Naive B cell (primary cell): ENCODE measurements around the gene GPR31. TPM values are rescaled to one million over a fixed set of nuclear protein-coding genes. Genes with fewer than 3 reads are reported as not detected.

Experiments
- ATAC-seq, 2 donors: fragments of 150-1000 bp; cut with Tn5 transposase; 2 replicates each; pipeline ENCODE4 v1.10.0; 2021; ENCODE audit warnings: low read depth in 2 of 2, mild to moderate bottlenecking in 2 of 2, moderate library complexity in 2 of 2
- DNase-seq: peaks from one replicate; pipeline ENCODE4 v3.0.0; 2022
- H3K27ac Mint-ChIP-seq, 6 donors: one replicate each; pipeline ENCODE4 v1.8.0; 2020 to 2022; ENCODE audit warnings: mild to moderate bottlenecking in 6 of 6, mixed read lengths in 6 of 6, moderate library complexity in 5 of 6, inconsistent platforms in 2 of 6
- H3K27me3 Mint-ChIP-seq, 3 donors: one replicate each; pipeline ENCODE4 v1.8.0; 2021 to 2022; ENCODE audit warnings: mixed read lengths in 3 of 3, mild to moderate bottlenecking in 1 of 3
- H3K36me3 Mint-ChIP-seq, 2 donors: one replicate each; pipeline ENCODE4 v1.8.0; 2020 to 2022; ENCODE audit warnings: mixed read lengths in 2 of 2, inconsistent platforms in 1 of 2, mild to moderate bottlenecking in 1 of 2
- H3K4me1 Mint-ChIP-seq, 3 donors: one replicate each; pipeline ENCODE4 v1.8.0; 2020 to 2022; ENCODE audit warnings: mixed read lengths in 3 of 3, inconsistent platforms in 1 of 3, mild to moderate bottlenecking in 1 of 3, moderate library complexity in 1 of 3
- H3K4me3 Mint-ChIP-seq, 8 donors: one replicate each; pipeline ENCODE4 v1.8.0; 2020 to 2022; ENCODE audit warnings: mild to moderate bottlenecking in 8 of 8, mixed read lengths in 8 of 8, moderate library complexity in 8 of 8, inconsistent platforms in 2 of 8
- H3K9me3 Mint-ChIP-seq, 7 donors: one replicate each; pipeline ENCODE4 v1.8.0; 2020 to 2022; ENCODE audit warnings: mixed read lengths in 7 of 7, mild to moderate bottlenecking in 5 of 7, inconsistent platforms in 2 of 7, moderate library complexity in 1 of 7
- polyA plus RNA-seq, 6 donors: library from polyadenylated mRNA; unstranded; fragments of 300-500 nt; fragmentation: Illumina TruSeq; gene quantifications; one replicate each; pipeline ENCODE4 v1.2.3, GENCODE V29; 2021; ENCODE audit warnings: low read depth in 6 of 6

The GPR31 gene
- polyA plus RNA-seq, 6 donors from 2014 or later = not detected

GRCh38 chr6:167143041-167143440 is 14.7 kb downstream of the GPR31 start:
- Mint-ChIP-seq H3K4me1 (peaks cover 37 to 75% (median 41%) of the 10 kb centered on the region in 3 donors), H3K9me3 (no peaks in the 10 kb centered on the region), H3K36me3 (peaks cover 0 to under 1% of the 10 kb centered on the region in 2 donors), H3K27ac (peak overlapping the region in 3 of 6 donors; percentile 24 to 96 (median 89)), H3K4me3 (no peak overlapping the region), H3K27me3 (no peaks in the 10 kb centered on the region)
- DNase-seq (no peak), ATAC-seq (no peak)

GRCh38 chr6:167142433-167142761 is 15.4 kb downstream of the GPR31 start:
- Mint-ChIP-seq H3K27me3 (no peaks in the 10 kb centered on the region), H3K36me3 (peaks cover 4 to 7% of the 10 kb centered on the region in 2 donors), H3K9me3 (no peaks in the 10 kb centered on the region), H3K4me1 (peaks cover 42 to 81% (median 46%) of the 10 kb centered on the region in 3 donors), H3K4me3 (peak overlapping the region in 5 of 8 donors; percentile 25 to 56 (median 41)), H3K27ac (peak overlapping the region in 5 of 6 donors; percentile 82 to 96 (median 88))
- no peak for DNase-seq
- no peak for ATAC-seq

- Mint-ChIP-seq H3K27ac (peak overlapping the region; percentile 69 to 96 (median 88)), H3K9me3 (no peaks in the 10 kb centered on the region), H3K27me3 (no peaks in the 10 kb centered on the region), H3K36me3 (peaks cover 10 to 12% of the 10 kb centered on the region in 2 donors), H3K4me1 (peaks cover 45 to 83% (median 46%) of the 10 kb centered on the region in 3 donors), H3K4me3 (peak overlapping the region in 6 of 8 donors; percentile 25 to 56 (median 44))
- peak; percentile 71 to 80 for ATAC-seq
- DNase-seq = peak; percentile 51
Measured at GRCh38 chr6:167141667-167142432, 15.9 kb downstream of the GPR31 start.

- peak overlapping the region; percentile 58 to 96 (median 82) for H3K27ac Mint-ChIP-seq
- DNase-seq (no peak), ATAC-seq (peak; percentile 57 to 65)
- H3K9me3 Mint-ChIP-seq = no peaks in the 10 kb centered on the region
- no peaks in the 10 kb centered on the region for H3K27me3 Mint-ChIP-seq
- H3K36me3 Mint-ChIP-seq = peaks cover 17 to 22% of the 10 kb centered on the region in 2 donors
- H3K4me1 Mint-ChIP-seq = peaks cover 44 to 86% (median 49%) of the 10 kb centered on the region in 3 donors
- H3K4me3 Mint-ChIP-seq = peak overlapping the region in 2 of 8 donors; percentile 8 to 47
Measured at GRCh38 chr6:167140589-167141474, 16.9 kb downstream of the GPR31 start.

DNA sequence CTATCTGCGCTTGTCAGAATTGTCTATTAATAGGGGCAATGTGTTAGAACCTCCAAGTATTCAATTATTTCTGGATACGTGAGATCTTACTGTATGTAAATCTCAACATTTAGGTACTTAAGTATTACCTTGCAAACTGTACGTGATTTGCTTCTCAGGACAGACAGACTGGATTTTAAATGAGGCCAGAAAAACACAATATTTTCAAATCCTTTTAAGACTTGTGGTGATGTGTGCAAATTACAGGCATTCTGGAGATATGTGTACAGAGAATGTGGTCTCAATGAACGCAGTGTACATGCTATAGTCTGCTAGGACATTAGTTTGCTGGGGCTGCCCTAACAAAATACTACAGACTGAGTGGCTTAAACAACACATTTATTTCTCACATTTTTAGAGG is 18.0 kb downstream of the GPR31 start:
- peaks cover 42 to 94% (median 59%) of the 10 kb centered on the region in 3 donors for H3K4me1 Mint-ChIP-seq
- no peaks in the 10 kb centered on the region for H3K27me3 Mint-ChIP-seq
- ATAC-seq (peak; percentile 24 to 37), DNase-seq (no peak)
- peak overlapping the region; percentile 14 to 92 (median 85) for H3K27ac Mint-ChIP-seq
- no peaks in the 10 kb centered on the region for H3K9me3 Mint-ChIP-seq
- no peak overlapping the region for H3K4me3 Mint-ChIP-seq
- H3K36me3 Mint-ChIP-seq = peaks cover 23% of the 10 kb centered on the region in 2 donors

DNA sequence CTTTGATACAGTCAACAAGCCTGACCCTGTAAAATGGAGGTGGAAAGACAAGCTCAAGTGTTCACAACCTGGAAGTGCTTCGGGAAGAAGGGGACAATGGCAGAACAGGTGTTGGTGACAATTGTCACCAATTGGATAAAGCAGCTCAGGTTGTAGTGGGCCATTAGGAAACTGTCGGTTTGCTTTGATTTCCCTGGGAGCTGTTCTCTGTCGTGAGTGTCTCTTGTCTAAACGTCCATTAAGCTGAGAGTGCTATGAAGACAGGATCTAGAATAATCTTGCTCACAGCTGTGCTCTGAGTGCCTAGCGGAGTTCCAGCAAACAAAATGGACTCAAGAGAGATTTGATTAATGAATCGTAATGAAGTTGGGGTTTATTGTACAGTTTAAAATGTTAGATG is 19.9 kb downstream of the GPR31 start:
- H3K36me3 Mint-ChIP-seq = peaks cover 30% of the 10 kb centered on the region in 2 donors
- H3K9me3 Mint-ChIP-seq = no peaks in the 10 kb centered on the region
- peaks cover 46 to 92% (median 60%) of the 10 kb centered on the region in 3 donors for H3K4me1 Mint-ChIP-seq
- H3K27me3 Mint-ChIP-seq = no peaks in the 10 kb centered on the region
- no peak for ATAC-seq
- peak overlapping the region in 4 of 6 donors; percentile 79 to 92 (median 84) for H3K27ac Mint-ChIP-seq
- no peak for DNase-seq
- no peak overlapping the region for H3K4me3 Mint-ChIP-seq

DNA sequence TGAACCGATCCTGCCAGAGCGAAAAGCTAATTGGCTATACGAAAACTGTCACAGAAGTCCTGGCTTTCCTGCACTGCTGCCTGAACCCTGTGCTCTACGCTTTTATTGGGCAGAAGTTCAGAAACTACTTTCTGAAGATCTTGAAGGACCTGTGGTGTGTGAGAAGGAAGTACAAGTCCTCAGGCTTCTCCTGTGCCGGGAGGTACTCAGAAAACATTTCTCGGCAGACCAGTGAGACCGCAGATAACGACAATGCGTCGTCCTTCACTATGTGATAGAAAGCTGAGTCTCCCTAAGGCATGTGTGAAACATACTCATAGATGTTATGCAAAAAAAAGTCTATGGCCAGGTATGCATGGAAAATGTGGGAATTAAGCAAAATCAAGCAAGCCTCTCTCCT is 20.7 kb downstream of the GPR31 start:
- Mint-ChIP-seq H3K4me3 (peak overlapping the region in 2 of 8 donors; percentile 12 to 38), H3K27ac (peak overlapping the region; percentile 79 to 92 (median 89)), H3K4me1 (peaks cover 50 to 92% (median 63%) of the 10 kb centered on the region in 3 donors), H3K9me3 (no peaks in the 10 kb centered on the region), H3K36me3 (peaks cover 32 to 36% of the 10 kb centered on the region in 2 donors), H3K27me3 (no peaks in the 10 kb centered on the region)
- DNase-seq (no peak), ATAC-seq (no peak)

GRCh38 chr6:167136376-167136775 is 21.4 kb downstream of the GPR31 start:
- Mint-ChIP-seq H3K27ac (peak overlapping the region; percentile 77 to 92 (median 87)), H3K27me3 (no peaks in the 10 kb centered on the region), H3K9me3 (no peaks in the 10 kb centered on the region), H3K4me1 (peaks cover 51 to 92% (median 63%) of the 10 kb centered on the region in 3 donors), H3K4me3 (no peak overlapping the region), H3K36me3 (peaks cover 38 to 41% of the 10 kb centered on the region in 2 donors)
- ATAC-seq = no peak
- DNase-seq = no peak

DNA sequence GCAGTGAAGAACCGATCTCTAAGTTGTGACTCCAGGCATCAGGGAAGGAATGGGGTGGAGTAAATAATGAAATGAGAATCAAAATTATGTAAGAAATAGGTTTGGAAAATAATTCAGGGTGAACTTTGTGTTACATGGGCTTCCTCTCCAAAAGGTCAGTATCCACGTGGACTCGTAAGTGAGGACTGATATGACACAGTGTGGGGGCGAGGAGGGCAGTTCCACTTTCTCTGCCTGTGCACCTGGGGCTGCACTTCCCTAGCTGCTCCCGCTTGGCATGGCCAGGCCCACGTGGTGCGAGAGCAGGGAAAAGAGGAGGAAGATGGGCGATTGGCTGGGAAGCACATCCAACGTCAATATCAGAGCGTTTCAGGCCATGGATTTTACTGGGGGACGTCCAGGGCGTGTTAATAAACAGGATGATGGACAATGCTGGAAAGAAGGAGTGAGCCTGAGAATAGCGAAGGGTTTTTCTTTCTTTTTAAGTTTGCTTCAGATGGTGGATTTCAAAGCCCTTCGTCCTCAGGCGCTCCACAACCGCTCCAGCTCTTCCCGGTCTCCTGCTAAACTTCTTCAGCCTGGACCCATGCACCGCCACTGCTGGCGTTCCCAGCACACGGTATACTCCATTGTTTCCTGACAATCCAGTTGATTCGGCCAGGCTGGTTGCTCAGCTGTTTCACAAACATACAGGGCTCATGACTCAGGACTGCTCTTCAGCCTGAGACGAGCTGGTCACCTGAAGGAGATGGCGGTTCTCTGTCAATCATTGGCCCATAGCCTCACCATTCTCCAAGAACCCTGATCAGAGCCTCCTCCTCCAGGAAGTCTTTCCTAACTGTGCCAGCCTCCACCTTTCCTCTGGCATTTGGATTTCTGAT is 23.1 kb downstream of the GPR31 start:
- peak overlapping the region in 2 of 8 donors; percentile 25 to 35 for H3K4me3 Mint-ChIP-seq
- DNase-seq = no peak
- H3K9me3 Mint-ChIP-seq = no peaks in the 10 kb centered on the region
- H3K36me3 Mint-ChIP-seq = peaks cover 47% of the 10 kb centered on the region in 2 donors
- H3K4me1 Mint-ChIP-seq = peaks cover 55 to 92% (median 67%) of the 10 kb centered on the region in 3 donors
- peak overlapping the region in 5 of 6 donors; percentile 25 to 92 (median 87) for H3K27ac Mint-ChIP-seq
- H3K27me3 Mint-ChIP-seq = no peaks in the 10 kb centered on the region
- ATAC-seq = no peak

DNA sequence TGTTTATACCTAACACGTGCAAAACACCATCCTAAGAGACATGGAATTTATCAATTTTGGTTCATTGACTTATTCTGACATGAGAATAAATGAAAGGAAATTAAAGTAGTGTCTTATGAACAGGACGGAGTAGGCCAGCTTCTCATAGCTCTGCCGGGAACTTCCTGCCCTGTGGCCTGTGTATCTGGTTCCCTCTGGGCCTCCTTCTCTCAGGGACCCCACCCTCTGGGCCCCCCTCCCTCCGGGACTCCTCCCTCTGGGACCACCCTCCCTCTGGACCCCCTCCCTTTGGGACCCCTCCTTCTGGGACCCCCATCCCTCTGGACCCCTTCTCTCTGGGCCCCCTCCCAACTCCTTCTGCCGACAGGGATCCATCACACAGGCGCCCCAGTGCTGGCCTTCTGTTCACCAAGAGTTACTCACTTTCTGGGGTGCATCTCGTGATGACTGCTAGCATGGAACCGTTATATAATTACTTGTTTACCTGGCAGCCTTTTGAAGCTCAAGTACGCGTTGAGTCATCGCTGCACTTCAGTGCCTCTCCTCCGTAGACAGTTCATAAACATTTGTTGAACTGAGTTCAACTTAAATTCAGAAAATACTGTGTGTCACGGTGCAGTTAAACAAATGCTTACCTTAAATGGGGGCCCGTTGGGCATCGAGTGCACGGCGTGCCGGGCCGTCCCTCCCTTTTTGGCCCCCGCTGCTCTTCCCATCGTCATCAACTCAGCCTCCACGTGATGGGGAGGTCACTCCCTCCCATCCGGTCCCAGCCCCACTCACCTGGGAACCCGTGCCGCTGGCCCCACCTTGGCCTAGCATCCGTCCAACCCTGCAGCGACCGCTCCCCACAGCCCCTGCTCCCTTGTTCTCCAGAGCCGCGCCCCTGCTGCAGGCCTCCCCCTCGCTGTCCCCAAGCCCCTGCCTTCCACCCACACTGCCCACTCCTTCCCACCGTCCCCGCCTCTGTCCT is 26.8 kb downstream of the GPR31 start:
- DNase-seq (no peak), ATAC-seq (peak; percentile 47 to 57)
- H3K27me3 Mint-ChIP-seq = no peaks in the 10 kb centered on the region
- peaks cover 75 to 94% (median 82%) of the 10 kb centered on the region in 3 donors for H3K4me1 Mint-ChIP-seq
- H3K27ac Mint-ChIP-seq = peak overlapping the region; percentile 92 to 100 (median 95)
- H3K9me3 Mint-ChIP-seq = peaks cover 0 to 6% (median 2%) of the 10 kb centered on the region in 7 donors
- peaks cover 43 to 53% of the 10 kb centered on the region in 2 donors for H3K36me3 Mint-ChIP-seq
- peak overlapping the region in 7 of 8 donors; percentile 58 to 98 (median 77) for H3K4me3 Mint-ChIP-seq

DNA sequence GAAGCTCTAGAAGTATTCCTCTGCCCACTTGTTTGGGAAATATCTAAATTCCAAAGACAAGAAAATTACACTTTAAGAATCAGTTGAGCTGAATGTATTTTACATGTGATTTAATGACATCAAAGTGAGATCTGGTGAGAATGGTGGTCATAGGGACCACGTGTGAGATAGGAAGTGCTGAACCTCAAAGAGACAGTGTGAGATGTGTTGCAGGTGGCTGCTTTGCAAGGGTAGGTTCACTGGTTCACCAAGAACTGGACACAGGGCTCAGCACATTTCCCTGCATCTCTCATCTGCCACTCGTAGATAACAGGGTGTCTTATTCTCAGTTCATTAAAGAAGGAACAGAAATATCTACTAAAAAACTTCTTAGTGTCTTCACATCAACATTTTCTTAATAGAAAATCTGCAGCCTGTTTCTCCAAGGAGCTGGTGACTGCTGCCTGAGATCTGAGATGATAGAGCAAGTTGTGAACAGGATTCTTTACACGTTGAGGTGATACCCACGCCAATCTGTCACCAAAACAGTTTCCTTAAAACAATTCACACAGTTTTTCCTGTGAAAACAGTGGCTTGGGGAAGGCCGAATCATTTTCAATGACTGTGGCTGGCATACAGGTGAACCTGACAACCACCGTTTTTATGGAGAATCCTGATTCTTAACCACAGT is 27.6 kb downstream of the GPR31 start:
- ATAC-seq = peak; percentile 61 to 71
- DNase-seq = no peak
- Mint-ChIP-seq H3K27ac (peak overlapping the region; percentile 92 to 100 (median 94)), H3K36me3 (peaks cover 46 to 51% of the 10 kb centered on the region in 2 donors), H3K4me3 (peak overlapping the region; percentile 3 to 98 (median 78)), H3K27me3 (no peaks in the 10 kb centered on the region), H3K4me1 (peaks cover 74 to 88% (median 76%) of the 10 kb centered on the region in 3 donors), H3K9me3 (peaks cover 0 to 6% (median 2%) of the 10 kb centered on the region in 7 donors)
